Colonic mucosa (tissue), 4 donors: ENCODE data around the gene PTPRN2. TPM values are rescaled to one million over a fixed set of nuclear protein-coding genes. Genes with fewer than 3 reads are reported as not detected.

Experiments
- DNase-seq: peaks from one replicate; pipeline ENCODE4 v3.0.0-alpha.2; 2020
- H3K27ac ChIP-seq: fragments of 200-600 bp; one replicate; pipeline ENCODE4 v1.8.0; 2021
- H3K27me3 ChIP-seq: fragments of 200-600 bp; one replicate; pipeline ENCODE4 v1.8.0; 2021
- H3K36me3 ChIP-seq: fragments of 200-600 bp; one replicate; pipeline ENCODE4 v1.8.0; 2021
- H3K4me1 ChIP-seq: fragments of 200-600 bp; one replicate; pipeline ENCODE4 v1.8.0; 2021; ENCODE audit warnings: mild to moderate bottlenecking
- H3K4me3 ChIP-seq: fragments of 200-600 bp; one replicate; pipeline ENCODE4 v1.8.0; 2021
- H3K9ac ChIP-seq, 2 donors: one replicate each; pipeline ENCODE4 v1.7.0; 2013; ENCODE audit warnings: control low read depth in 2 of 2, low read depth in 2 of 2, low read length in 2 of 2
- H3K9me3 ChIP-seq: fragments of 200-600 bp; one replicate; pipeline ENCODE4 v1.8.0; 2021
- intact Hi-C: fragments of 100-400 bp; cut with DNase I; formaldehyde crosslinking; loops from one replicate; pipeline ENCODE4 v1.14.1; 2022
- total RNA-seq, 2 donors: library from RNA; stranded (reverse); fragmentation: NEBNext Ultra II Directional in 1 of 2; extraction: Animal tissue kit (Norgen Biotek cat#: 25700) in 1 of 2; gene quantifications; one replicate each; pipeline ENCODE4 v1.2.1, GENCODE V29; 2021
- TF ChIP-seq, protein P1 (sequence below): fragments of 200-600 bp; IDR thresholded peaks from one replicate; pipeline ENCODE4 v1.8.0; 2022; ENCODE audit warnings: antibody characterized with exemption, mild to moderate bottlenecking
- donor health status: healthy.
- donor health status: DM: no; HTN: no; CAD: no.
- donor health status: DM: no; HTN: no; CAD: no.

Gene PTPRN2
- total RNA-seq, 2 donors from 2014 or later = 14.7 to 21.6 TPM

DNA sequence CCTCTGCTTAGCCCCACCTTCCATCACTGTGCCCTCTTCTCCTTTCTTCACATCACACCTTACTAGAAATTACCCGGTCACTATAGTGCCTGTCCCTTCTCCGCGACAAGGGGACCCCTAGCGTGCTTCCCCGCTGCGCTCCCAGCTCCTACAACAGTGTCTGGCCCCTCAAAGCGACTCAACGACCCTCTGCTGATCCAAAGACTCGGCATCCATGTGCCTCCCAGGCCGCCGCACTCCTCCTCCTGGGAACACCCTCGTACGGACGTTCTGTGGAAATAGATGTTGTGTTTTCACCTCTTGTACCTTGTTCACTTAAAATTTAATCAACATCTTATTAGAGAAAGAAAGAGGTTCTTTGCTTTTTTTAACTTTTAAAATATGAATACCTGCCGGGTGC is 787.3 kb downstream of the PTPRN2 start:
- H3K27me3 ChIP-seq = no peaks in the 10 kb centered on the region
- H3K36me3 ChIP-seq = no peaks in the 10 kb centered on the region
- no peaks in the 10 kb centered on the region for H3K4me1 ChIP-seq
- H3K9me3 ChIP-seq = no peaks in the 10 kb centered on the region
- H3K9ac ChIP-seq = no peak overlapping the region
- H3K4me3 ChIP-seq = no peak overlapping the region
- DNase-seq = no peak
- H3K27ac ChIP-seq = no peak overlapping the region
- intact Hi-C loops = no loop called here
- TF ChIP-seq, protein P1, sequence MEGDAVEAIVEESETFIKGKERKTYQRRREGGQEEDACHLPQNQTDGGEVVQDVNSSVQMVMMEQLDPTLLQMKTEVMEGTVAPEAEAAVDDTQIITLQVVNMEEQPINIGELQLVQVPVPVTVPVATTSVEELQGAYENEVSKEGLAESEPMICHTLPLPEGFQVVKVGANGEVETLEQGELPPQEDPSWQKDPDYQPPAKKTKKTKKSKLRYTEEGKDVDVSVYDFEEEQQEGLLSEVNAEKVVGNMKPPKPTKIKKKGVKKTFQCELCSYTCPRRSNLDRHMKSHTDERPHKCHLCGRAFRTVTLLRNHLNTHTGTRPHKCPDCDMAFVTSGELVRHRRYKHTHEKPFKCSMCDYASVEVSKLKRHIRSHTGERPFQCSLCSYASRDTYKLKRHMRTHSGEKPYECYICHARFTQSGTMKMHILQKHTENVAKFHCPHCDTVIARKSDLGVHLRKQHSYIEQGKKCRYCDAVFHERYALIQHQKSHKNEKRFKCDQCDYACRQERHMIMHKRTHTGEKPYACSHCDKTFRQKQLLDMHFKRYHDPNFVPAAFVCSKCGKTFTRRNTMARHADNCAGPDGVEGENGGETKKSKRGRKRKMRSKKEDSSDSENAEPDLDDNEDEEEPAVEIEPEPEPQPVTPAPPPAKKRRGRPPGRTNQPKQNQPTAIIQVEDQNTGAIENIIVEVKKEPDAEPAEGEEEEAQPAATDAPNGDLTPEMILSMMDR = no peak

DNA sequence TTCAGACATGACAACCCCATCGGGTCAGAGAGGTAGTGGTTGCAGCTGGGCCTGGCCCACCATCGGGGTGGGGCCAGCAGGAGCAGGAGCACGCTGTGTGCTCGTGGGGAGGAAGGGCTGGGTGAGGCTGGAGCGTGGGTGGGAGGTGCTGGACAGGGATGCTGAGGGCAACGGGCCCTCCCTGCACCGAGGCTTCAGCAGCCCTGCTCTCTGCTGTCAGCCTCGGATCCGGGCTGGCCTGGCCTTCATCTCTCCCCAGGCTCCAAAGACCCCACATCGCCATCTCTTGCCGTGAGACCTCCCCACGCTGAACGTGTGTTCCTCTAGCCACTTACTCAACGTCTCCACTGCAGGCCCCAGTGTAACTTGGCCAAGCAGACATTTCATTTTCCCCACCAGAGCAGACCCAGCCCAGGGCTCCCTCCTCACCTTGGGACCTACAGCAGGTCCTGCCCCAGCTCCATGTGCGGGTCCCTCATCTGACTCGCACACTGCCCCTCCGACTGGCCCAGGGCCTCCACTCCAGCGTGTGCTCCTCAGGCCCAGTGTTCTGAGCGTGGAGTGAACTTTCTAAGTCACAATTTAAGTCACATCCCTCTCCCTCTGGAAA is 788.4 kb downstream of the PTPRN2 start:
- H3K36me3 ChIP-seq = no peaks in the 10 kb centered on the region
- intact Hi-C loops = no loop called here
- no peak for DNase-seq
- H3K27me3 ChIP-seq = no peaks in the 10 kb centered on the region
- H3K4me3 ChIP-seq = no peak overlapping the region
- no peaks in the 10 kb centered on the region for H3K4me1 ChIP-seq
- TF ChIP-seq, protein P1 = no peak
- H3K9ac ChIP-seq = no peak overlapping the region
- no peak overlapping the region for H3K27ac ChIP-seq
- H3K9me3 ChIP-seq = no peaks in the 10 kb centered on the region

DNA sequence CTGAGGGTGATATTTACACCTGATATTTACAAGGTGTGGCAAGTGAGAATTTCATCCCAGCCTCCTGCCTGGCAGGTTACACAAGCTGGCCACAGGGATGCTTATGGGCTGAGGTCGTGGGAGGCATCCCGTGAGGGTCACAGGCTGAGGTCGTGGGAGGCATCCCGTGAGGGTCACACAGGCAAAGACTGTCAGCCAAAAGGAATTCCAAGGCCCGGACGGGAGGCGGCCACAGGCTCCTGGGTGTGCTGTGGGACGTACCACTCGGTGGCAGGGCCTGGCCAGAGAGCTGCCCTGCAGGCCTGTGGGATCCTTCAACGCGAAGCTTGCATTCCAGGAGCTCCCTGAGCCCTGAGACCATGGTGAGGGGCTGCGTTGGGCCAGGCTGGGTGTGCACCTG is 790.3 kb downstream of the PTPRN2 start:
- no peak for DNase-seq
- intact Hi-C loops = no loop called here
- TF ChIP-seq, protein P1 = no peak
- Histone ChIP-seq H3K27me3 (no peaks in the 10 kb centered on the region), H3K4me3 (no peak overlapping the region), H3K4me1 (no peaks in the 10 kb centered on the region), H3K27ac (no peak overlapping the region), H3K9ac (no peak overlapping the region), H3K9me3 (no peaks in the 10 kb centered on the region), H3K36me3 (no peaks in the 10 kb centered on the region)

DNA sequence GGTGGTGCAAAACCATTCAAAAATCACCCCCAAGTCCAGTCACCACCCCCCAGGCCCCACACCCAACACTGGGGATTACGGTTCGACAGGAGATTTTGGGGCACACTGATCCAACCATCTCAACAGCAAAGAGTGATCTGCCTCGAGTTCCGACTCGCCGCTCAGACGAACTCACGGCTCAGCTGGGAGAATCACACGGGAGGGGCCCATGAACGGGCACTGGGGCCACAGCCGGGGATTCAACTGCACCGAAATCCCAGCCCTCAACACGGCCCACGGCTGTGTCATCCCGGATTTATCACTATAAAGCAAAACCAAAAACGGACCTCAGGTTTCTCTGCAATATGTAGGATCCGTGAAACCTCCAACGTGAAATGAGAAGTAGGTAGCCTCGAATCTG is 790.8 kb downstream of the PTPRN2 start:
- H3K4me1 ChIP-seq = no peaks in the 10 kb centered on the region
- H3K27me3 ChIP-seq = no peaks in the 10 kb centered on the region
- DNase-seq = no peak
- H3K9ac ChIP-seq = no peak overlapping the region
- intact Hi-C loops = no loop called here
- H3K9me3 ChIP-seq = no peaks in the 10 kb centered on the region
- no peak overlapping the region for H3K27ac ChIP-seq
- TF ChIP-seq, protein P1 = no peak
- H3K4me3 ChIP-seq = no peak overlapping the region
- no peaks in the 10 kb centered on the region for H3K36me3 ChIP-seq

DNA sequence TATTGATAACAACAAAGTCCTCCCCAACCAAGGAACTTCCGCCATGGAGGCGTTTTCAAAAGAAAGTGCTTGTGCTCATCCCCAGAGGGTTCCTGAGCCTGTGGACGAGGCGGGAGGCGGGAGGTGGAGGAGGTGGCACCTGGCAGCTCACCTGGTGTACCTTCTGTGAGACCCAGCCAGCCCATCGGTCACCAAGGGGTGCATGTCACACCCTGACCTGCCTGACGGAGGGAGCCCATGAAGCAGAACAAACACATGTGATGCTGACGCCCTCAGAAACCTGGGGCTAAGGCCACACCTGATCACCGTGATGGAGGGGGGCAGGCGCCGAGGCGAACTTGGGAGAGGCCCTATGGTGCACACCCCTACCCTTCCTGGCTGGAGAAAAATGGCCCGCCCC is 792.0 kb downstream of the PTPRN2 start:
- no peaks in the 10 kb centered on the region for H3K4me1 ChIP-seq
- H3K9me3 ChIP-seq = no peaks in the 10 kb centered on the region
- TF ChIP-seq, protein P1 = no peak
- no peak for DNase-seq
- intact Hi-C loops = no loop called here
- H3K4me3 ChIP-seq = no peak overlapping the region
- no peak overlapping the region for H3K9ac ChIP-seq
- no peaks in the 10 kb centered on the region for H3K36me3 ChIP-seq
- H3K27ac ChIP-seq = no peak overlapping the region
- H3K27me3 ChIP-seq = no peaks in the 10 kb centered on the region
